Stomach smooth muscle (tissue), 2 donors: ENCODE data around the gene KRTAP6-3.

ENCODE experiments used
- H3K27ac ChIP-seq: one replicate; pipeline ENCODE4 v1.7.0; 2013; ENCODE audit warnings: mild to moderate bottlenecking, low read length, inconsistent platforms
- H3K27me3 ChIP-seq, 2 donors: one replicate each; pipeline ENCODE4 v1.7.0; 2013; ENCODE audit warnings: low read length in 2 of 2; ENCODE audit not compliant: insufficient read depth in 2 of 2, control insufficient read depth in 1 of 2
- H3K36me3 ChIP-seq, 2 donors: one replicate each; pipeline ENCODE4 v1.7.0; 2013; ENCODE audit warnings: low read length in 2 of 2; ENCODE audit not compliant: control insufficient read depth in 2 of 2, insufficient read depth in 2 of 2
- H3K4me1 ChIP-seq: one replicate; pipeline ENCODE4 v1.7.0; 2013; ENCODE audit warnings: low read length; ENCODE audit not compliant: control insufficient read depth, insufficient read depth
- H3K4me3 ChIP-seq, 2 donors: one replicate each; pipeline ENCODE4 v1.7.0; 2013; ENCODE audit warnings: low read length in 2 of 2
- H3K9ac ChIP-seq, 2 donors: one replicate each; pipeline ENCODE4 v1.7.0; 2013; ENCODE audit warnings: low read length in 2 of 2, mild to moderate bottlenecking in 1 of 2
- H3K9me3 ChIP-seq, 2 donors: one replicate each; pipeline ENCODE4 v1.7.0; 2013; ENCODE audit warnings: low read length in 2 of 2; ENCODE audit not compliant: control insufficient read depth in 2 of 2
- donor health status: healthy.
- donor health status: Pancreatic carcinoma.

The KRTAP6-3 gene

DNA sequence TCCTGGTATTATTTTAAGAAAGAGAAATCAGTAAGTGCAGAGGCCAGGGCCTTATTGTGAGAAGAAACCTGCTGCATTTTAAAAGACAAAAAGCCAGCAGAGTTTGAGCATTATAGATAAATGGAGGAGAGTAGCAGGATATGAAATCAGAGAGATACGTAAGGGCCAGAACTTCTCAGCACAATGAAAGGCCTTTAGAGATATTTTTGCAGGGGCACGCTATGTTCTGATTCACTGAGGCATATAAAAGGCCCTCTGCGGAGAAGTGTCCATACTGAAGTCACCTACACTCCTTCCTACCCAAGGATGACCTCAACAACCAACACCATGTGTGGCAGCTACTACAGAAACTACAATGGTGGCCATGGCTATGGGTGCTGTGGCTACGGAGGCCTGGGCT is at the start of gene KRTAP6-3:
Gene KRTAP6-3, plus strand, starts transcription at position 301 of the 400 bp plus-strand sequence. Its CDS starts 6 bp downstream, at position 307.
- no peaks in the 10 kb centered on the region for H3K27me3 ChIP-seq
- H3K9ac ChIP-seq, result no peak within 1 kb of the TSS
- no peaks in the 10 kb centered on the region for H3K36me3 ChIP-seq
- no peak within 1 kb of the TSS for H3K4me3 ChIP-seq
- no peak within 1 kb of the TSS for H3K27ac ChIP-seq
- H3K9me3 ChIP-seq, result no peaks in the 10 kb centered on the region
- no peaks in the 10 kb centered on the region for H3K4me1 ChIP-seq

GRCh38 chr21:30552782-30553181 is 39.5 kb upstream of the KRTAP6-3 start:
- no peaks in the 10 kb centered on the region for H3K4me1 ChIP-seq

DNA sequence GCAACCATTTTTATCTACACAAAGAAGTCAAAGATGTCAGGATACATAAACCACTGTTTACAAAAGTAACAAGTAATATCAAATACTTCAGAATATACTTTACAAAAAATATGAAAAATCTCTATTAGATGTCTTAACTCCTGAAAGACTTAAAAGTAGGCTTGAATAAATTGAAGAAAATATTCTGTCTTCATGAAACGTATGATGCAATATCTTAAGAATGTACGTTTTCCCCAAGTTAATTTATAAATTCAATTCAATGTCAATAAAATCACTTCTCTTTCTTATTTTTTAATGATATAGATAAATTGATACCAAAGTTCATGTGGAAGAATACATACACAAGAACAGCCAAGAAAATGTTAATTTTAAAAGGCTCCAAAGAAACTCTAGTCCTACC is 37.1 kb upstream of the KRTAP6-3 start:
- Histone ChIP-seq H3K27me3 (no peaks in the 10 kb centered on the region), H3K9ac (no peak overlapping the region), H3K36me3 (no peaks in the 10 kb centered on the region), H3K27ac (no peak overlapping the region), H3K4me3 (no peak overlapping the region), H3K4me1 (no peaks in the 10 kb centered on the region), H3K9me3 (no peaks in the 10 kb centered on the region)

More at GRCh38 chr21:30552782-30553181, 39.5 kb upstream of the KRTAP6-3 start:
- no peak overlapping the region for H3K9ac ChIP-seq
- H3K27me3 ChIP-seq, result no peaks in the 10 kb centered on the region
- no peak overlapping the region for H3K4me3 ChIP-seq
- no peaks in the 10 kb centered on the region for H3K9me3 ChIP-seq
- H3K27ac ChIP-seq, result no peak overlapping the region
- H3K36me3 ChIP-seq, result no peaks in the 10 kb centered on the region

DNA sequence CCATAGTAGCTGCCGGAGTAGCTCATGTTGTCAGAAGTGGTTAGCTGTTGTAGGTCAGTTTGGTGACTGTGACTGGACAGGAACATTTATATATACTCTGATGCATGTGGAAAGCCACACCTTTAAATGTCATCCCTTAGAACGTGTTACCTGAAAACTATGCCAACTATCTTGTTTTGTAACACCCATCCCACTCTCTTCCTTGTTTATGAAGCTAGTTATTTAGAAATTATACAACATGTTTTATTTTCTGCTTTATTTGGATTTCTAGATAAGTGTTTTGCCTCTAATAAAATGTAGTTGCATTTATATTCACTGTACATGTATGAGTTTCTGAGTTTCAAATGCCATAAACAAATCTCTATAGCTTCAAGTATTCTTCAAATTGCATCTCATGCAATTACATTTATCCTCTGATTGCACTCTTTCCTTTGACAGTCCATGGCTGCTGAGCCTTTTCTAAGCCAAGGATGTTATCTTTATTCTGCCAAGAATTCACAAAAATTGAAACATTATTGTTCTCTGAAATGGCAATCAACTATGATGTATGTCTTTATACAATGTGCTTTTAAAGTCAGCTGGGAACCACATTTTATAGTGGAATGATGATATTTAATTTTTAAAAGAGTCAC is 30.9 kb upstream of the KRTAP6-3 start, which contains the start of gene KRTAP19-7:
Gene KRTAP19-7, minus strand, starts transcription at position 51 of the 632 bp plus-strand sequence. Its CDS starts 25 bp downstream, at position 26.
- Histone ChIP-seq H3K4me3 (no peak within 1 kb of the TSS), H3K4me1 (no peaks in the 10 kb centered on the region), H3K27ac (no peak within 1 kb of the TSS), H3K36me3 (no peaks in the 10 kb centered on the region), H3K27me3 (no peaks in the 10 kb centered on the region), H3K9ac (no peak within 1 kb of the TSS), H3K9me3 (no peaks in the 10 kb centered on the region)

GRCh38 chr21:30561957-30562356 is 30.3 kb upstream of the KRTAP6-3 start:
- no peak overlapping the region for H3K27ac ChIP-seq
- no peaks in the 10 kb centered on the region for H3K9me3 ChIP-seq
- no peaks in the 10 kb centered on the region for H3K4me1 ChIP-seq
- no peaks in the 10 kb centered on the region for H3K36me3 ChIP-seq
- no peak overlapping the region for H3K4me3 ChIP-seq
- H3K27me3 ChIP-seq, result no peaks in the 10 kb centered on the region
- no peak overlapping the region for H3K9ac ChIP-seq

GRCh38 chr21:30563072-30563471 is 29.2 kb upstream of the KRTAP6-3 start:
- Histone ChIP-seq H3K27ac (no peak overlapping the region), H3K27me3 (no peaks in the 10 kb centered on the region), H3K4me3 (no peak overlapping the region), H3K36me3 (no peaks in the 10 kb centered on the region), H3K4me1 (no peaks in the 10 kb centered on the region), H3K9ac (no peak overlapping the region), H3K9me3 (no peaks in the 10 kb centered on the region)

- Histone ChIP-seq H3K9me3 (no peaks in the 10 kb centered on the region), H3K36me3 (no peaks in the 10 kb centered on the region), H3K9ac (no peak overlapping the region)
These were observed 28.6 kb upstream of the KRTAP6-3 start for GRCh38 chr21:30563630-30564029.

GRCh38 chr21:30567617-30568016 is 24.6 kb upstream of the KRTAP6-3 start:
- no peak overlapping the region for H3K4me3 ChIP-seq
- no peak overlapping the region for H3K27ac ChIP-seq
- H3K27me3 ChIP-seq, result no peaks in the 10 kb centered on the region
- no peaks in the 10 kb centered on the region for H3K9me3 ChIP-seq
- H3K9ac ChIP-seq, result no peak overlapping the region
- H3K4me1 ChIP-seq, result no peaks in the 10 kb centered on the region
- H3K36me3 ChIP-seq, result no peaks in the 10 kb centered on the region

More at GRCh38 chr21:30563630-30564029, 28.6 kb upstream of the KRTAP6-3 start:
- Histone ChIP-seq H3K27me3 (no peaks in the 10 kb centered on the region), H3K4me1 (no peaks in the 10 kb centered on the region), H3K4me3 (no peak overlapping the region), H3K27ac (no peak overlapping the region)

DNA sequence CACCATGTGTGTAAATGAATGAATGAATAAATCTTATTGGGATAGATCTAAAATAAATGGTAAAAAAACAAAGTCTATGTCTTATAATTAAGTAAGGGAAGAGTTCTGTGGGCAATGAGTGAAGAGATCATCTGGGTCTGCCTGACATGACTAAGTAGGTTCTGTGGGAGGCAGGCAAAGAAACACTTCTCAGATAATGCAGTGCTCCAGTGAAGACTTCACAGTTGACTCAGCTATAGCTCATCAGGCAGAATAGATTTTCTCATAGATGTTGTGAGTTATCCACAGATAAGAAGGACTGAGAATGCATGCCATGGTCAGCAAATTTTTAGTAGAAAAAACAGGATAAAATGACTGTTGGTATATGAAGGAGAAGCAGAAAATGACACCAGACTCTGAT is 14.5 kb upstream of the KRTAP6-3 start:
- no peaks in the 10 kb centered on the region for H3K9me3 ChIP-seq
- H3K9ac ChIP-seq, result no peak overlapping the region
- H3K36me3 ChIP-seq, result no peaks in the 10 kb centered on the region
- no peaks in the 10 kb centered on the region for H3K4me1 ChIP-seq
- H3K27me3 ChIP-seq, result no peaks in the 10 kb centered on the region
- no peak overlapping the region for H3K27ac ChIP-seq
- H3K4me3 ChIP-seq, result no peak overlapping the region

GRCh38 chr21:30579346-30579745 is 12.9 kb upstream of the KRTAP6-3 start:
- Histone ChIP-seq H3K4me1 (no peaks in the 10 kb centered on the region), H3K36me3 (no peaks in the 10 kb centered on the region)

GRCh38 chr21:30580132-30580531 is 12.1 kb upstream of the KRTAP6-3 start:
- H3K27me3 ChIP-seq, result no peaks in the 10 kb centered on the region
- H3K27ac ChIP-seq, result no peak overlapping the region
- H3K9ac ChIP-seq, result no peak overlapping the region
- H3K4me3 ChIP-seq, result no peak overlapping the region
- no peaks in the 10 kb centered on the region for H3K4me1 ChIP-seq
- H3K36me3 ChIP-seq, result no peaks in the 10 kb centered on the region
- no peaks in the 10 kb centered on the region for H3K9me3 ChIP-seq

More at GRCh38 chr21:30579346-30579745, 12.9 kb upstream of the KRTAP6-3 start:
- no peak overlapping the region for H3K27ac ChIP-seq
- H3K9ac ChIP-seq, result no peak overlapping the region
- H3K27me3 ChIP-seq, result no peaks in the 10 kb centered on the region
- no peak overlapping the region for H3K4me3 ChIP-seq
- no peaks in the 10 kb centered on the region for H3K9me3 ChIP-seq
